ENCODE measurements around the gene TMEM178B. TPM values are rescaled to one million over a fixed set of nuclear protein-coding genes. Genes with fewer than 3 reads are reported as not detected.

TMEM178B gene
- total and polyA plus RNA-seq, 10 of the 15 experiments (the other 5 are each of a cell fraction or from before 2014, with no cell fraction given), result 0.01 to 1.1 (median 0.04) TPM; not detected in 2

- Histone ChIP-seq H3K4me3 (no peak overlapping the region), H3K79me2 (ENCODE audit: control insufficient read depth, insufficient read depth, low read length) (no peaks in the 10 kb centered on the region), H3K27me3 (replicated peaks in 1 of 2; ENCODE audit: control insufficient read depth in 2 of 2, insufficient read depth in 2 of 2, low read length in 1 of 2) (peaks cover 0 to 4% of the 10 kb centered on the region in 2 experiments; a peak in 2 of 4 replicates), H3K4me2 (ENCODE audit: control insufficient read depth, insufficient read depth) (no peak overlapping the region), H2AFZ (ENCODE audit: control insufficient read depth, low read depth, low read length) (no peak overlapping the region), H3K27ac (ENCODE audit: control insufficient read depth, insufficient read depth) (no peak overlapping the region), H3K4me1 (ENCODE audit: control insufficient read depth, insufficient read depth, low read length) (no peaks in the 10 kb centered on the region), H4K20me1 (ENCODE audit: control insufficient read depth, insufficient read depth) (no peaks in the 10 kb centered on the region), H3K36me3 (ENCODE audit: control insufficient read depth in 2 of 2, insufficient read depth in 2 of 2, low read length in 1 of 2) (no peaks in the 10 kb centered on the region), H3K9me3 (replicated peaks; ENCODE audit: control insufficient read depth, insufficient read depth, low read length) (no peaks in the 10 kb centered on the region), H3K9ac (ENCODE audit: control insufficient read depth, insufficient read depth, low read length) (no peak overlapping the region)
- SMC1A ChIA-PET (ENCODE audit: uncharacterized antibody, unreplicated experiment), result interaction anchor here (0.5 to 1.4 kb wide), 5 partner anchors 10 to 187 kb away, joined by 3 to 4 read pairs (median 3); no protein-coding TSS in a partner anchor
- no peak for TF ChIP-seq SRF (IDR thresholded peaks at IDR 0.05; ENCODE audit: low read depth in 2 of 2, low read length in 2 of 2)
- no peak for TF ChIP-seq EZH2 (IDR thresholded peaks at IDR 0.05; ENCODE audit: borderline replicate concordance, control insufficient read depth, low read depth, low read length)
- no peak for TF ChIP-seq BHLHE40 (IDR thresholded peaks at IDR 0.05; ENCODE audit: borderline replicate concordance in 1 of 2, low read depth in 2 of 2, low read length in 1 of 2)
- TF ChIP-seq HDAC2 (IDR thresholded peaks at IDR 0.05), result no peak
- no peak for TF ChIP-seq SMC3 (IDR thresholded peaks at IDR 0.05; ENCODE audit: borderline replicate concordance, low read length)
- no peak for TF ChIP-seq POU2F2 (IDR thresholded peaks at IDR 0.05; ENCODE audit: borderline replicate concordance, low read depth, low read length)
- no peak for TF ChIP-seq BCLAF1 (IDR thresholded peaks at IDR 0.05)
- no peak for TF ChIP-seq SMAD5 (IDR thresholded peaks at IDR 0.05; ENCODE audit: low read depth)
- TF ChIP-seq MTA2 (IDR thresholded peaks at IDR 0.05; ENCODE audit: low read depth), result no peak
- TF ChIP-seq TARDBP (IDR thresholded peaks at IDR 0.05; ENCODE audit: borderline replicate concordance), result no peak
- TF ChIP-seq NFYA (IDR thresholded peaks at IDR 0.05; ENCODE audit: borderline replicate concordance, low read depth, low read length), result no peak
- no peak for TF ChIP-seq BRCA1 (IDR thresholded peaks at IDR 0.05; ENCODE audit: low read depth, low read length)
- TF ChIP-seq NKRF (conservative IDR thresholded peaks at IDR 0.05), result no peak
- no peak for TF ChIP-seq ZBTB4 (CRISPR knock-in tag; IDR thresholded peaks at IDR 0.05)
- RAD21 ChIA-PET (ENCODE audit: unreplicated experiment), result no interaction called here
- DNase-seq (ENCODE audit: low read depth, low spot score) (no peak), ATAC-seq (no peak), FAIRE-seq (no peak)
- no TSS peak for BruUV-seq (replicated peaks)
- intact Hi-C loops (cut with micrococcal nuclease; ENCODE audit: unreplicated experiment) (no loop called here), in situ Hi-C loops (cut with MboI) (no loop called here)
- POLR2A ChIA-PET, result no interaction called here
- 24% methylated on average over 4 of the region's 4 CpGs for WGBS (ENCODE audit: insufficient coverage, insufficient replicate concordance, low lambda C conversion rate, missing lambda C conversion rate)
- CTCF ChIA-PET, result interaction anchor here (1.1 to 1.2 kb wide), 2 partner anchors 47 to 323 kb away, joined by 3 read pairs; no protein-coding TSS in a partner anchor
Observed at GRCh38 chr7:141462958-141463357, 389.1 kb downstream of the TMEM178B start.

Measured in GM12878 (cell line).